ENCODE data around the gene RNU6-1. TPM values are rescaled to one million over a fixed set of nuclear protein-coding genes. Genes with fewer than 3 reads are reported as not detected.

The RNU6-1 gene
- polyA plus RNA-seq (2013) = not detected

- H3K4me3 ChIP-seq (ENCODE audit: control insufficient read depth in 1 of 7, extremely low read depth in 1 of 7, insufficient read depth in 4 of 7, low read depth in 2 of 7, low read length in 6 of 7) = peak within 1 kb of the TSS; percentile 47 to 99 (median 85)
- WGBS (ENCODE audit: insufficient coverage) = 0% methylated on average over 46 of the region's 62 CpGs
- DNase-seq = peak; percentile 96 to 98 (median 98)
- ChIA-PET POLR2A (interaction anchor here (0.8 kb wide), 1 partner anchor 974 kb away, joined by 4 read pairs; no protein-coding TSS in a partner anchor), CTCF (interaction anchor here (0.6 to 2.0 kb wide), 3 partner anchors 10 to 317 kb away, joined by 3 to 6 read pairs (median 4); no protein-coding TSS in a partner anchor)
- H3K27ac ChIP-seq (ENCODE audit: insufficient read depth in 1 of 2, low read depth in 1 of 2, low read length in 2 of 2, poor library complexity in 1 of 2, severe bottlenecking in 2 of 2) = peak within 1 kb of the TSS; percentile 97 to 98
- H3K36me3 ChIP-seq (ENCODE audit: control insufficient read depth in 4 of 4, insufficient read depth in 4 of 4, low read length in 3 of 4) = no peaks in the 10 kb centered on the region
- H3K4me1 ChIP-seq (ENCODE audit: control extremely low read depth in 1 of 4, control insufficient read depth in 4 of 4, insufficient read depth in 4 of 4, low read length in 3 of 4) = peaks cover 10 to 49% (median 37%) of the 10 kb centered on the region in 4 experiments
- no peaks in the 10 kb centered on the region for H3K9me3 ChIP-seq (ENCODE audit: control extremely low read depth in 1 of 5, control insufficient read depth in 4 of 5, insufficient read depth in 2 of 5, low read depth in 1 of 5, low read length in 4 of 5)
- H3K27me3 ChIP-seq (replicated peaks in 2 of 5; ENCODE audit: control insufficient read depth in 4 of 5, insufficient read depth in 5 of 5, low read length in 4 of 5) = peaks cover 0 to 19% (median 10%) of the 10 kb centered on the region in 5 experiments
These were observed at the start of gene RNU6-1 for GRCh38 chr15:67839929-67840748. Gene RNU6-1 (minus strand): TSS chr15:67840045.

GRCh38 chr15:67887776-67888175, 47.9 kb upstream of the RNU6-1 start:
- no peaks in the 10 kb centered on the region for H3K27me3 ChIP-seq (replicated peaks in 2 of 5; ENCODE audit: control insufficient read depth in 4 of 5, insufficient read depth in 5 of 5, low read length in 4 of 5)
- H3K36me3 ChIP-seq (ENCODE audit: control insufficient read depth in 4 of 4, insufficient read depth in 4 of 4, low read length in 3 of 4) = no peaks in the 10 kb centered on the region
- no peak overlapping the region for H3K4me3 ChIP-seq (ENCODE audit: control insufficient read depth in 1 of 7, extremely low read depth in 1 of 7, insufficient read depth in 4 of 7, low read depth in 2 of 7, low read length in 6 of 7)
- no peak for DNase-seq
- POLR2A ChIA-PET = no interaction called here
- no peak overlapping the region for H3K27ac ChIP-seq (ENCODE audit: insufficient read depth in 1 of 2, low read depth in 1 of 2, low read length in 2 of 2, poor library complexity in 1 of 2, severe bottlenecking in 2 of 2)
- H3K4me1 ChIP-seq (ENCODE audit: control extremely low read depth in 1 of 4, control insufficient read depth in 4 of 4, insufficient read depth in 4 of 4, low read length in 3 of 4) = peaks cover 2 to 31% (median 23%) of the 10 kb centered on the region in 4 experiments
- CTCF ChIA-PET = no interaction called here
- H3K9me3 ChIP-seq (ENCODE audit: control extremely low read depth in 1 of 5, control insufficient read depth in 4 of 5, insufficient read depth in 2 of 5, low read depth in 1 of 5, low read length in 4 of 5) = peaks cover 0 to 6% (median 0%) of the 10 kb centered on the region in 5 experiments
- 96% methylated on average over 2 of the region's 2 CpGs for WGBS (ENCODE audit: insufficient coverage)

GRCh38 chr15:67885861-67886260, 46.0 kb upstream of the RNU6-1 start:
- H3K27me3 ChIP-seq (replicated peaks in 2 of 5; ENCODE audit: control insufficient read depth in 4 of 5, insufficient read depth in 5 of 5, low read length in 4 of 5) = no peaks in the 10 kb centered on the region
- H3K36me3 ChIP-seq (ENCODE audit: control insufficient read depth in 4 of 4, insufficient read depth in 4 of 4, low read length in 3 of 4) = no peaks in the 10 kb centered on the region
- no peak overlapping the region for H3K27ac ChIP-seq (ENCODE audit: insufficient read depth in 1 of 2, low read depth in 1 of 2, low read length in 2 of 2, poor library complexity in 1 of 2, severe bottlenecking in 2 of 2)
- peaks cover 0 to 6% (median 0%) of the 10 kb centered on the region in 5 experiments for H3K9me3 ChIP-seq (ENCODE audit: control extremely low read depth in 1 of 5, control insufficient read depth in 4 of 5, insufficient read depth in 2 of 5, low read depth in 1 of 5, low read length in 4 of 5)
- H3K4me1 ChIP-seq (ENCODE audit: control extremely low read depth in 1 of 4, control insufficient read depth in 4 of 4, insufficient read depth in 4 of 4, low read length in 3 of 4) = peaks cover 19 to 47% (median 40%) of the 10 kb centered on the region in 4 experiments
- ChIA-PET POLR2A (interaction anchor here (1.1 kb wide), 1 partner anchor 170 kb away, joined by 3 read pairs; no protein-coding TSS in a partner anchor), CTCF (interaction anchor here (0.8 to 1.4 kb wide), 2 partner anchors 32 to 76 kb away, joined by 3 read pairs; no protein-coding TSS in a partner anchor)
- no peak overlapping the region for H3K4me3 ChIP-seq (ENCODE audit: control insufficient read depth in 1 of 7, extremely low read depth in 1 of 7, insufficient read depth in 4 of 7, low read depth in 2 of 7, low read length in 6 of 7)
- no peak for DNase-seq

DNA sequence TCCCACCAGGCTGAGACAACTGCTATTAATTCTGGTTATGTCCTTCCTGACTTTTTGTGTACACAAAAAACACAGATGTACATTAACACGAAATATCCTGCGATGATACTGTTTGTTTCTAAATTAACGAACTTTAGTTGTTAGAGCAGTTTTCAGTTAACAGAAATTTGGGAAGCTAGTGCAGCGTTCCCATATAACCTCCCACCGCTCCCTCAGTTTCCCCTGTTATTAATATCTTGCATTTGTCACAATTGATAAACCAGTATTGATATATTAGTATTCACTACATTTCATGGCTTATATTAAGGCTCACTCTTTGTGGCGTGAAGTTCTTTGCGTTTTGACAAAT, 45.3 kb upstream of the RNU6-1 start:
- H3K4me1 ChIP-seq (ENCODE audit: control extremely low read depth in 1 of 4, control insufficient read depth in 4 of 4, insufficient read depth in 4 of 4, low read length in 3 of 4) = peaks cover 24 to 54% (median 47%) of the 10 kb centered on the region in 4 experiments
- H3K9me3 ChIP-seq (ENCODE audit: control extremely low read depth in 1 of 5, control insufficient read depth in 4 of 5, insufficient read depth in 2 of 5, low read depth in 1 of 5, low read length in 4 of 5) = peaks cover 0 to under 1% (median 0%) of the 10 kb centered on the region in 5 experiments
- peak overlapping the region in 1 of 2 experiments; percentile 30 for H3K27ac ChIP-seq (ENCODE audit: insufficient read depth in 1 of 2, low read depth in 1 of 2, low read length in 2 of 2, poor library complexity in 1 of 2, severe bottlenecking in 2 of 2)
- CTCF ChIA-PET = interaction anchor here (1.2 kb wide), 1 partner anchor 172 kb away, joined by 3 read pairs; no protein-coding TSS in a partner anchor
- H3K27me3 ChIP-seq (replicated peaks in 2 of 5; ENCODE audit: control insufficient read depth in 4 of 5, insufficient read depth in 5 of 5, low read length in 4 of 5) = no peaks in the 10 kb centered on the region
- peak overlapping the region in 6 of 7 experiments; percentile 46 to 81 (median 66) for H3K4me3 ChIP-seq (ENCODE audit: control insufficient read depth in 1 of 7, extremely low read depth in 1 of 7, insufficient read depth in 4 of 7, low read depth in 2 of 7, low read length in 6 of 7)
- WGBS (ENCODE audit: insufficient coverage) = 60% methylated on average over 3 of the region's 7 CpGs
- POLR2A ChIA-PET = no interaction called here
- no peak for DNase-seq
- H3K36me3 ChIP-seq (ENCODE audit: control insufficient read depth in 4 of 4, insufficient read depth in 4 of 4, low read length in 3 of 4) = no peaks in the 10 kb centered on the region

DNA sequence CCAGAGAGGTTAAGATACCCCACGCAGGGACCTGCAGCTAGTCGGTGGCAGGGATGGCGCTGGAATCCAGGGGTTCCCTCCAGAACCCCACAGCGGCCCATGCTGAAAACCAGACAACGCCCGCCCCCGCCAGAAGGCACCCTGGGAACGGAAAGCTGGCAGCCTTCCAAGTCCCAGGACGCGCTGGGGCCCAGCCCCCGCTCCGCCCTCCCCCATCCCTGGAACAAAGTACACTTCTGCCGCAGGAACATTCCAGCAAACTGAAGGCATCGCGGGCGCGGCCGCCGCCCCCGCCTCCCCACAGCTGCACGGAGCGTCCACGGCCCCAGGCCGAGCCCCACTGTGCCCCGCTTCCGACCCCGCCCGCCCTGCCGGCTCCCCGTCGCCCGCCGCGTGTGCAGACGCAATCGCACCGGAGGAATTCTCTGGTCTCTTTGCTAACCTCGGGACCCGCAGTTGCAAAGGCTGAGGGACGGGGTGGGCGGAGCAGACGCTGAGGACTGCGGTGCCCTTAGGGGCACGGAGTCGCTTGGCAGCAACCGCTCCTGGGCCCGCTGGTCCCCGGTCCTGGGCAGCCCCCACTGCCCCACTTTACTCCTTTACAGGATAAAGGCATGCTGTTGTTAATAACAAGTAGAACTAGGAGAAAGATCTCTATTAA, 44.8 kb upstream of the RNU6-1 start:
- Histone ChIP-seq H3K36me3 (ENCODE audit: control insufficient read depth in 4 of 4, insufficient read depth in 4 of 4, low read length in 3 of 4) (no peaks in the 10 kb centered on the region), H3K9me3 (ENCODE audit: control extremely low read depth in 1 of 5, control insufficient read depth in 4 of 5, insufficient read depth in 2 of 5, low read depth in 1 of 5, low read length in 4 of 5) (no peaks in the 10 kb centered on the region), H3K4me3 (ENCODE audit: control insufficient read depth in 1 of 7, extremely low read depth in 1 of 7, insufficient read depth in 4 of 7, low read depth in 2 of 7, low read length in 6 of 7) (peak overlapping the region; percentile 30 to 81 (median 63)), H3K27me3 (replicated peaks in 2 of 5; ENCODE audit: control insufficient read depth in 4 of 5, insufficient read depth in 5 of 5, low read length in 4 of 5) (no peaks in the 10 kb centered on the region), H3K4me1 (ENCODE audit: control extremely low read depth in 1 of 4, control insufficient read depth in 4 of 4, insufficient read depth in 4 of 4, low read length in 3 of 4) (peaks cover 26 to 59% (median 52%) of the 10 kb centered on the region in 4 experiments), H3K27ac (ENCODE audit: insufficient read depth in 1 of 2, low read depth in 1 of 2, low read length in 2 of 2, poor library complexity in 1 of 2, severe bottlenecking in 2 of 2) (peak overlapping the region in 1 of 2 experiments; percentile 30)
- ChIA-PET CTCF (interaction anchor here (1.2 to 1.8 kb wide), 4 partner anchors 10 to 324 kb away, joined by 3 to 5 read pairs (median 4); no protein-coding TSS in a partner anchor), POLR2A (no interaction called here)
- 4% methylated on average over 34 of the region's 48 CpGs for WGBS (ENCODE audit: insufficient coverage)
- peak; percentile 49 to 82 (median 73) for DNase-seq

GRCh38 chr15:67884009-67884408, 44.2 kb upstream of the RNU6-1 start:
- no peak for DNase-seq
- Histone ChIP-seq H3K4me1 (ENCODE audit: control extremely low read depth in 1 of 4, control insufficient read depth in 4 of 4, insufficient read depth in 4 of 4, low read length in 3 of 4) (peaks cover 26 to 66% (median 58%) of the 10 kb centered on the region in 4 experiments), H3K36me3 (ENCODE audit: control insufficient read depth in 4 of 4, insufficient read depth in 4 of 4, low read length in 3 of 4) (no peaks in the 10 kb centered on the region), H3K27ac (ENCODE audit: insufficient read depth in 1 of 2, low read depth in 1 of 2, low read length in 2 of 2, poor library complexity in 1 of 2, severe bottlenecking in 2 of 2) (no peak overlapping the region), H3K4me3 (ENCODE audit: control insufficient read depth in 1 of 7, extremely low read depth in 1 of 7, insufficient read depth in 4 of 7, low read depth in 2 of 7, low read length in 6 of 7) (peak overlapping the region in 4 of 7 experiments; percentile 7 to 81 (median 58)), H3K9me3 (ENCODE audit: control extremely low read depth in 1 of 5, control insufficient read depth in 4 of 5, insufficient read depth in 2 of 5, low read depth in 1 of 5, low read length in 4 of 5) (no peaks in the 10 kb centered on the region), H3K27me3 (replicated peaks in 2 of 5; ENCODE audit: control insufficient read depth in 4 of 5, insufficient read depth in 5 of 5, low read length in 4 of 5) (no peaks in the 10 kb centered on the region)
- WGBS (ENCODE audit: insufficient coverage) = 92% methylated on average over 2 of the region's 6 CpGs
- POLR2A ChIA-PET = no interaction called here
- CTCF ChIA-PET = interaction anchor here (0.7 to 1.8 kb wide), 5 partner anchors 9 to 324 kb away, joined by 3 to 5 read pairs (median 3); no protein-coding TSS in a partner anchor
